Measurements from ENCODE around the gene FAM25G. TPM values are rescaled to one million over a fixed set of nuclear protein-coding genes. Genes with fewer than 3 reads are reported as not detected.
"Not testable (repeated sequence)": the region's sequence is repeated elsewhere in the genome, so short reads cannot be mapped to it uniquely, and the experiment has no call there.

The FAM25G gene
- total RNA-seq, 5 donors from 2014 or later (not counting 1 experiment from before 2014, with no cell fraction given), result not detected

DNA sequence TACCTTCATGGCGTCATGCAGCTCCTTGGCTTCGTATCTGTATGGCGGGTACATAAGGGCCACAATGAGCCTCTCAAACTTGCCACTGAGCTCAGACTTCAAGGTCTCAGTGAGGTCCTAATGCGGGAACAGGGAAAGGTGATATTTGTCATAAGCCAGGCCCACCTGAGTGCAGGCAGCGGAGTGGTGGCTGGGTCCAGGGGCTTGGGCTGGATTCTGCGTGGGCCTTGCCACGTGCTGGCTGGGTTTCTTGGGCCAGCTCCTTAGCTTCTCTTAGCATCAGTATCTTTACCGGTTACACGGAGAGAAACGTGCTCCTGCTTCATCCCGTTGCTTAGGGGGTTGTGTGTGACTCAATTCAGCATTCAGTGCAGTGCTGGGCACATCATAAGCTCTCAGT, 14.4 kb downstream of the FAM25G start:
- H3K9me3 ChIP-seq; CTCF ChIA-PET; H3K36me3 Mint-ChIP-seq; DNase-seq; H3K4me3 Mint-ChIP-seq; H3K4me1 Mint-ChIP-seq; H3K27me3 Mint-ChIP-seq; ATAC-seq (replicated peaks in 1 of 4); H3K27ac ChIP-seq (ENCODE audit: low read length); H3K4me3 ChIP-seq (ENCODE audit: control insufficient read depth in 1 of 2, extremely low read depth in 1 of 2, low read length in 1 of 2); H3K27ac Mint-ChIP-seq; H3K27me3 ChIP-seq (replicated peaks in 1 of 2; ENCODE audit: control insufficient read depth in 2 of 2, extremely low read depth in 1 of 2, insufficient read depth in 2 of 2, low read length in 1 of 2); H3K9me3 Mint-ChIP-seq; H3K4me1 ChIP-seq (ENCODE audit: control insufficient read depth in 1 of 2, extremely low read depth in 1 of 2, insufficient read depth in 2 of 2, low read length in 2 of 2); POLR2A ChIA-PET; H3K36me3 ChIP-seq (ENCODE audit: control insufficient read depth in 2 of 2, extremely low read depth in 1 of 2, insufficient read depth in 1 of 2, low read length in 1 of 2): not testable (repeated sequence)
- no CpG with 5 or more reads among the region's 11 CpGs for WGBS (ENCODE audit: insufficient coverage)

DNA sequence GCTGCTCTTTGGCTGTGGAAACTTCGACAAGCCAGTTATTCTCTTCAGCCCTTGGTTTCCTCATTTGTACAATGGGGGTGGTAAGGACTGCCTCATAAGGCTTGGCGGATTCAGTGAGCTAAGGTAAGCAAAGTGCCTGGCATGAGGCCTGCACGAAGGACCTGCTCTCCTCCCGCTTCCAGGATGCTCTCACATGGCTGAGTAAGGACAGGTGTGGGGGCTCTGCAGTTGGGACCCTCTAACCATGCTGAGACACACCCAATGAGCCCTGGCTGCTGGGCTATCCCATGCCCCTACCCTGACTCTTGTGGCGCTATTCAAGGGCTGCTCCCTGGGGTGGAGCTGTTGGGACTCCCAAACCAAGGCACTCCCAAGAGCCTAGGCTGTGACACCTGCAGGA, 16.4 kb downstream of the FAM25G start:
- CTCF ChIA-PET; H3K27me3 Mint-ChIP-seq; H3K9me3 ChIP-seq; H3K36me3 Mint-ChIP-seq; DNase-seq; H3K4me3 Mint-ChIP-seq; H3K36me3 ChIP-seq (ENCODE audit: control insufficient read depth in 2 of 2, extremely low read depth in 1 of 2, insufficient read depth in 1 of 2, low read length in 1 of 2); H3K27me3 ChIP-seq (replicated peaks in 1 of 2; ENCODE audit: control insufficient read depth in 2 of 2, extremely low read depth in 1 of 2, insufficient read depth in 2 of 2, low read length in 1 of 2); H3K4me1 ChIP-seq (ENCODE audit: control insufficient read depth in 1 of 2, extremely low read depth in 1 of 2, insufficient read depth in 2 of 2, low read length in 2 of 2); H3K27ac Mint-ChIP-seq; H3K27ac ChIP-seq (ENCODE audit: low read length); ATAC-seq (replicated peaks in 1 of 4); H3K4me1 Mint-ChIP-seq; H3K9me3 Mint-ChIP-seq; POLR2A ChIA-PET; H3K4me3 ChIP-seq (ENCODE audit: control insufficient read depth in 1 of 2, extremely low read depth in 1 of 2, low read length in 1 of 2): not testable (repeated sequence)
- WGBS (ENCODE audit: insufficient coverage), result no CpG with 5 or more reads among the region's 5 CpGs

DNA sequence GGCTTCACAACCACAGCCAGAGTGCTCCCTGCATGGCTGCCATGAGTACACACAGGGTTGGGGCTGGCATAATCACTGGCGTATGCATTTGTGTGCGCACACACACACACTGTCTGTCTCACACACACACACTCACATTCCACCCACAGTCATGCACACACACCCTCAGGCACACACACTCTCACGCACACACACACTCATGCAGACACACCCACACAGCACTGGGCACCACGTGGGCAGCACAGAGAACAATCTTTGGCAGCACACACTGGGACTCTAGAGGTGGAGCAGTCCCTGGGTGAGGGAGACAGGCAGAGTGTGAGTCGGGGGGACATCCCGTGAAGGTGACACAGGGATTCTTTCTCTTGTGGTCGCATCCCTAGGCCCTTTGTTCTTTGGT, 18.0 kb downstream of the FAM25G start:
- POLR2A ChIA-PET; H3K27me3 Mint-ChIP-seq; DNase-seq; H3K27me3 ChIP-seq (replicated peaks in 1 of 2; ENCODE audit: control insufficient read depth in 2 of 2, extremely low read depth in 1 of 2, insufficient read depth in 2 of 2, low read length in 1 of 2); ATAC-seq (replicated peaks in 1 of 4); H3K36me3 Mint-ChIP-seq; H3K27ac ChIP-seq (ENCODE audit: low read length); H3K27ac Mint-ChIP-seq; H3K36me3 ChIP-seq (ENCODE audit: control insufficient read depth in 2 of 2, extremely low read depth in 1 of 2, insufficient read depth in 1 of 2, low read length in 1 of 2); H3K9me3 Mint-ChIP-seq; H3K4me3 ChIP-seq (ENCODE audit: control insufficient read depth in 1 of 2, extremely low read depth in 1 of 2, low read length in 1 of 2); H3K4me3 Mint-ChIP-seq; H3K9me3 ChIP-seq; H3K4me1 ChIP-seq (ENCODE audit: control insufficient read depth in 1 of 2, extremely low read depth in 1 of 2, insufficient read depth in 2 of 2, low read length in 2 of 2); CTCF ChIA-PET; H3K4me1 Mint-ChIP-seq: not testable (repeated sequence)
- no CpG with 5 or more reads among the region's 7 CpGs for WGBS (ENCODE audit: insufficient coverage)

DNA sequence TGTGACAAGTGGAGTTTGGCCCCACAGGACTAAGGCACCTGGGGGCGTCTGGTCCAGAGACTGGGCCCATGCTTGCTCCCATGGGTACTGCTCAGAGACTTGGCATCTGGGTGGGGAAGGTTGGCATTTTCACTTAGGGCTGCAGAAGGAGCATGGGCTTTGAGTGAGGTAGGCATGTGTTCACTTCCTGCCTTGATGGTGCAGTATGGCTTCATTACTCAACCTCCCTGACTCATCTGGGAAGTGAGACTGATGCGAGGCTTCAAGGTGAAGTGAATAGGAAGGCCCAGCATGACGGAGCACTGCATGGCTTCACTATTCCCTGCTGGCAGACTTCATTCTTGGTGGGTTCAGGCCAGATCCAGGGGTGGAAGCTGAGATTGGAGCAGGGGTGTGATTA, 18.9 kb downstream of the FAM25G start:
- H3K4me3 Mint-ChIP-seq; H3K36me3 Mint-ChIP-seq; CTCF ChIA-PET; H3K27ac Mint-ChIP-seq; DNase-seq; H3K4me1 Mint-ChIP-seq; H3K4me1 ChIP-seq (ENCODE audit: control insufficient read depth in 1 of 2, extremely low read depth in 1 of 2, insufficient read depth in 2 of 2, low read length in 2 of 2); H3K9me3 Mint-ChIP-seq; H3K36me3 ChIP-seq (ENCODE audit: control insufficient read depth in 2 of 2, extremely low read depth in 1 of 2, insufficient read depth in 1 of 2, low read length in 1 of 2); POLR2A ChIA-PET; H3K27me3 ChIP-seq (replicated peaks in 1 of 2; ENCODE audit: control insufficient read depth in 2 of 2, extremely low read depth in 1 of 2, insufficient read depth in 2 of 2, low read length in 1 of 2); H3K4me3 ChIP-seq (ENCODE audit: control insufficient read depth in 1 of 2, extremely low read depth in 1 of 2, low read length in 1 of 2); ATAC-seq (replicated peaks in 1 of 4); H3K27ac ChIP-seq (ENCODE audit: low read length); H3K27me3 Mint-ChIP-seq; H3K9me3 ChIP-seq: not testable (repeated sequence)
- WGBS (ENCODE audit: insufficient coverage), result no CpG with 5 or more reads among the region's 3 CpGs

DNA sequence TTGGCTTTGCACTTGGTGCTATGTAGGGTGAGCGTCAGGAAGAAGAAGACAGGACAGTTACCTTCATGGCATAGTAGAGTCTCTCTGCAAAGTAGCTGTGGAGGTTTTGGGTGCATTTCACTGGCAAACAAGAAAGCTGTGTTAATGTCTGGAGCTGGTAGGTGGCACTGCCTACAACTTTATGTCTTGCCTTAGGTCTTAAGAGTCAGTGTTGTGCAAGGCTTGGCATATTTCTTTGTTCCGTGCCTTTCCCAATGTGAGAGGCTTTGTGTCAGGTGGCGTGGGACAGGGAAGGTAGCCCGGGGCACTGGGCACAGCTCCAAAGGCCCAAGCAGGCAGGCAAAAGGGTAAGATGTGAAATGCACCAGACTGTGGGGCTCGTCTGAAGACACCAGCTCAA, 19.4 kb downstream of the FAM25G start:
- H3K4me3 Mint-ChIP-seq; POLR2A ChIA-PET; ATAC-seq (replicated peaks in 1 of 4); H3K27ac ChIP-seq (ENCODE audit: low read length); CTCF ChIA-PET; H3K36me3 ChIP-seq (ENCODE audit: control insufficient read depth in 2 of 2, extremely low read depth in 1 of 2, insufficient read depth in 1 of 2, low read length in 1 of 2); H3K9me3 ChIP-seq; H3K9me3 Mint-ChIP-seq; DNase-seq; H3K27me3 ChIP-seq (replicated peaks in 1 of 2; ENCODE audit: control insufficient read depth in 2 of 2, extremely low read depth in 1 of 2, insufficient read depth in 2 of 2, low read length in 1 of 2); H3K27ac Mint-ChIP-seq; H3K27me3 Mint-ChIP-seq; H3K4me3 ChIP-seq (ENCODE audit: control insufficient read depth in 1 of 2, extremely low read depth in 1 of 2, low read length in 1 of 2); H3K4me1 ChIP-seq (ENCODE audit: control insufficient read depth in 1 of 2, extremely low read depth in 1 of 2, insufficient read depth in 2 of 2, low read length in 2 of 2); H3K36me3 Mint-ChIP-seq; H3K4me1 Mint-ChIP-seq: not testable (repeated sequence)
- no CpG with 5 or more reads among the region's 5 CpGs for WGBS (ENCODE audit: insufficient coverage)

DNA sequence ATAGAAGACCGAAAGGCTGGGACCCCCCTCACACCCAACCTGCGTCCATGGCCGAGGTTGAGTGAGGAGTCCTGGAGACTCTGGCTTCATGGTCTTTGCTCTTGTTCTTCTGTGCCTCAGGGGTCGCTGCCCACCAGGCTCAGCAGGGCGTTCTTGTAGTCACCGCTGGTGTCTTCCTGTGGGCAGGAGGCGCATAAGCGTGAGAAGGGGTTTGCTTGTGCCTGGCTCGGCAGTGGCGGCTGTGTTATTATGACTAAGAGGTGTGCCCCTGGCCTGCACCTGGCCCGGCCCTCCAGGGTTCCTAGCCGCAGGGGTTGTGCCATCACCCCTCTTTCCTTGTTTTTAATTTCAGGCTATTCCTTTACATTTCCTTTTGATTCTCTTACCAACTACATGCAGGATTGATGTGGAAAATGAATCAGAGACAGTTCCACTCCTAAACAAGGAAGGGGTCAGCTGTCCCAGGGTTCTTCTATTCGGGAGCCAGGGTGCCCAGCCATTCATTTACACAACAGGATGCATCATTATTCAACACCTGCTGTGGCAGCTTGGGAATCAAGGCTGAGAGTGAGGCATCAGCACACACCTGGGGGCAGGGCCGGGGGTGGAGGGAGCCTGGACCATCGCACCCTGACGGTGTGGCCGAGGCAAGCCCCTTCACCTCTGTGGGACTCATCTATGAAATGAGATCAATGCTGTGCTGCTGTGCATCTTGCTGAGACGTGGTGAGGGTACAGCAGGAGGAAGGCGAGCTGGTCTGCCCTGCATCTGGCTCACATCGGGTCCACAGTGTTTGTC, 22.6 kb downstream of the FAM25G start:
- CTCF ChIA-PET, DNase-seq, H3K36me3 Mint-ChIP-seq: not testable (repeated sequence)

DNA sequence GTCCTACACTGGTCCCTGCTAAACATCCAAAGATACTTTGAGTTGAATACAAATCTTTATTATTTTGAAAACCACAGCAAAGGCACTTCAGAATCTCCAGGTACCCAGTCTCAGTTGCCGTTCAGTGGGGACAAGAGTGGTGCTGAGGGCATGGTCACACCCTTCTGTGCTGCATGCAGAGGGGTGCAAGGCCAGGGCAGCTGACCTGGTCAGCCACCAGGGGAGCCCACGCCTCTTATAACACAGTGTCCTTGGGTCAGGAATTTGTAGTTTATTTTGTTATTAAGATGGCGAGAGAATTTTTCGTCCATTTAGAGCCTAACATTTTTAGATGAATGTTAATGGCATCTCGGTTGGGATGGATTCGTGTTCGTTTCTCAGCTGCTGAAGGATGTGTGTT, 23.5 kb downstream of the FAM25G start:
- no CpG with 5 or more reads among the region's 7 CpGs for WGBS (ENCODE audit: insufficient coverage)

More for the DNA sequence above, 22.6 kb downstream of the FAM25G start:
- H3K27me3 ChIP-seq (replicated peaks in 1 of 2; ENCODE audit: control insufficient read depth in 2 of 2, extremely low read depth in 1 of 2, insufficient read depth in 2 of 2, low read length in 1 of 2); H3K4me3 ChIP-seq (ENCODE audit: control insufficient read depth in 1 of 2, extremely low read depth in 1 of 2, low read length in 1 of 2); POLR2A ChIA-PET; H3K27ac ChIP-seq (ENCODE audit: low read length); H3K9me3 Mint-ChIP-seq; H3K36me3 ChIP-seq (ENCODE audit: control insufficient read depth in 2 of 2, extremely low read depth in 1 of 2, insufficient read depth in 1 of 2, low read length in 1 of 2); H3K27me3 Mint-ChIP-seq; ATAC-seq (replicated peaks in 1 of 4); H3K4me1 Mint-ChIP-seq; H3K27ac Mint-ChIP-seq; H3K9me3 ChIP-seq; H3K4me3 Mint-ChIP-seq; H3K4me1 ChIP-seq (ENCODE audit: control insufficient read depth in 1 of 2, extremely low read depth in 1 of 2, insufficient read depth in 2 of 2, low read length in 2 of 2): not testable (repeated sequence)
- no CpG with 5 or more reads among the region's 20 CpGs for WGBS (ENCODE audit: insufficient coverage)

More for the DNA sequence above, 23.5 kb downstream of the FAM25G start:
- CTCF ChIA-PET; ATAC-seq (replicated peaks in 1 of 4); H3K36me3 Mint-ChIP-seq; H3K9me3 ChIP-seq; H3K4me3 ChIP-seq (ENCODE audit: control insufficient read depth in 1 of 2, extremely low read depth in 1 of 2, low read length in 1 of 2); H3K27ac ChIP-seq (ENCODE audit: low read length); H3K36me3 ChIP-seq (ENCODE audit: control insufficient read depth in 2 of 2, extremely low read depth in 1 of 2, insufficient read depth in 1 of 2, low read length in 1 of 2); H3K4me1 Mint-ChIP-seq; H3K27me3 ChIP-seq (replicated peaks in 1 of 2; ENCODE audit: control insufficient read depth in 2 of 2, extremely low read depth in 1 of 2, insufficient read depth in 2 of 2, low read length in 1 of 2); H3K4me1 ChIP-seq (ENCODE audit: control insufficient read depth in 1 of 2, extremely low read depth in 1 of 2, insufficient read depth in 2 of 2, low read length in 2 of 2); POLR2A ChIA-PET; DNase-seq; H3K9me3 Mint-ChIP-seq; H3K4me3 Mint-ChIP-seq; H3K27ac Mint-ChIP-seq; H3K27me3 Mint-ChIP-seq: not testable (repeated sequence)

Measured in T-cell (primary cell).